Stimulated activated CD8-positive, alpha-beta memory T cell treated with anti-CD3 and anti-CD28 coated beads, Interleukin-12 subunit alpha, Interleukin-12 subunit beta, amount 100 ng/mL, for 24 hours (primary cell): ENCODE measurements around the gene ZNF611.
"Not testable (repeated sequence)": the region's sequence is repeated elsewhere in the genome, so short reads cannot be mapped to it uniquely, and the experiment has no call there.

Source experiments
- DNase-seq: peaks from one replicate; pipeline ENCODE4 v3.0.0-alpha.2; 2020; ENCODE audit errors: extremely low read depth

Gene ZNF611

GRCh38 chr19:52716522-52716921, 18.3 kb downstream of the ZNF611 start:
- no peak for DNase-seq

GRCh38 chr19:52715902-52716301, 18.9 kb downstream of the ZNF611 start:
- not testable (repeated sequence) for DNase-seq

- not testable (repeated sequence) for DNase-seq
Observed at GRCh38 chr19:52715330-52715729, 19.5 kb downstream of the ZNF611 start.

DNA sequence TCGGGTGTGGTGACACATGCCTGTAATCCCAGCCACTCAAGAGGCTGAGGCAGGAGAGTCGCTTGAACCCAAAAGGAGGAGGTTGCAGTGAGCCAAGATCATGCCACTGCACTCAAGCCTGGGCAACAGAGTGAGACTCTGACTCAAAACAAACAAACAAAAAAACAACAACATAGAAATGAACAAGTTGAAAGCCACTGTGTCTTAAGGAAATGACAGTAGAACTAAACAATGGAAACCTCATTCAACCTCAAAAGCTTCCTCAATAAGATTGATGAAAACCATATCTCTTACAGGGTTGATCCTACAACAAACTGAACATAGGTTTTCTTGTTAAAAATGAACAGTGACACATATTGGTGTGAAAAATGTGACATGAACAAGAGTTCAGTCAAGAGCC, 21.8 kb downstream of the ZNF611 start:
- not testable (repeated sequence) for DNase-seq

DNA sequence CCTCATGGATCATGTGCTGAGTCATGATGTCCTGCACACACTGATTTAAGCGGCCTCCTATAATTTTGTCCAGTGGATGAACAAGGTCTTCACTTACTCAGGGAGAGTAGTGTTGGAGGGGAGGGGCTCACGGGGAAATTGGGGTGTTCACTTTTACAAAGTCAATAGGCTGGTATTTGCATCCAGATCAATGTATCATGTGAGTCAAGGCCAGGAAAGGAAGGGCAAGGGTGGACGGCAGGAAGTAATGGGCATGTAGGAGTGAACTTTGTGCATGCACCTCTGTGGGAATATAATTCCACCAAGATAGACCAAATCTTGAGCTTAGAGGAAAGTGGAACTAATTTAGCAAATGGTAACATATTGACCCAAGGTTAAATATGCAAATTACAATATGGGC, 23.2 kb downstream of the ZNF611 start:
- not testable (repeated sequence) for DNase-seq

DNA sequence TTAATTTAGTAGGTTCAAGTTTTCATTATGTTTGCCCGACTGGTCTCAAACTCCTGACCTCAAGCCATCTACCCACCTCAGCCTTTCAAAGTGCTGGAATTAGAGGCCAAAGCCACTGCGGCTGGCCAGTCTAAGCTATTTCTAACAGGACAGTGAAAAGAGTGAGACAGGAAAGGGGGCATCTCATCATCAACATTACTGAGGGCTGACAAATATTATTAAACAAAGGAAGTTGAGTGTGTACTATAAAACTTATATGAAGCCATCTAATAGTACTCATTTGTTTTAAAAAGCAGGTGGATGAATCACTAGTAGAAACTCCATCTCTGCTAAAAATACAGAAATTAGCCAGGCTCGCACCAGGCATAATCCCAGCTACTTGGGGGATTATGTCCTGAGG, 24.3 kb downstream of the ZNF611 start:
- DNase-seq = no peak

- DNase-seq = not testable (repeated sequence)
Observed at GRCh38 chr19:52705615-52706014, 29.2 kb downstream of the ZNF611 start.

DNA sequence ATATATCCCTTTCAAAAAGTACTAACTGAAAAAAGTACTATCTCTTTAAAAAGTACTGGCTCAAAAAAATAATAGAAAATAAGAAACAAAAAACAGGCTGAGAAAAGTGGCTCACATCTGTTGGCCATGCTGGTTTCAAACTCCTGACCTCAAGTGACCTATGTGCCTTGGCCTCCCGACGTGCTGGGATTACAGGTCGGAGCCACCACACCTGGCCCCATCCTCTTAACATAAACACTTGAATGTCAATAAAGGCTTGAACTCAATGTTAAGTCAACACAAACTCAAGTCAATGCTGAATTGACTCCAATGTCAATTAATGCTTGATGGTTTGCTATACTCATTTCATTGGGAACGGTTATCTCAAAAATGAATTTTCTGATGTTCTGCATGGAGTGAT, 30.9 kb downstream of the ZNF611 start:
- DNase-seq = no peak

- no peak for DNase-seq
Observed at GRCh38 chr19:52700673-52701072, 34.2 kb downstream of the ZNF611 start.

DNA sequence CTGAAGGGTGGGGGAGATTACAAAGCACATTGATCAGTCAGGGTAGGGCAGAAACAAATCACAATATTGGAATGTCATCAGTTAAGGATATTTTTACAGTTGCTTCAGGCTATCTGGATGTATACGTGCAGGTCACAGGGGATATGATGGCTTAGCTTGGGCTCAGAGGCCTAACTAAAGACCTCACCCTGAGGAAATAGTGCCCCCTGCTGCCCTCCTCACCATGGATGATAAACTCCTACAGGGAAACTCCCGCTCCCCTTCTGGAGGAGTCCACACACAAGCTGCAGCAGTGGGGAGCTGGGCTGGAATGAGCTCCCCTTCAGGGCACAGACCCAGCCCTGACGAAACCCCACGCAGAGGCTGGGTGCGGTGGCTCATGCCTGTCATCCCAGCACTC, 35.3 kb downstream of the ZNF611 start:
- DNase-seq = not testable (repeated sequence)

- no peak for DNase-seq
Observed at GRCh38 chr19:52695996-52696395, 38.8 kb downstream of the ZNF611 start.

GRCh38 chr19:52694921-52695320, 39.9 kb downstream of the ZNF611 start:
- no peak for DNase-seq

DNA sequence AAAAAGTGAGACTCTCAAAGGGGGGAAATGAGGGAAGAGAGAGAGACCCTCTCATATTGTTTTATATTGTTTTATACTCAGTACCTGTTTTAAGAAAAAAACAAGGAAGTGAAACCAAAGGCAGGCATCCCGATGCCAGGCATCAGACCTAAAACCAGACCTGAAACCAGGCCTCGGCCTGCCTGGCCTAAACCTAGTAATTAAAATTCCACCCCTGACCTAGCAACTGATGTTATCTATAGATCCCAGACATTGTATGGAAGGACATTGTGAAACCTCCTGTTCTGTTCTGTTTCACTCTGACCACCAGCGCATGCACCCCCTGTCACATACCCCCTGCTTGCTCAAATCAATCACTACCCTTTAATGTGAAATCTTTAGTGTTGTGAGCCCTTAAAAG, 40.6 kb downstream of the ZNF611 start:
- not testable (repeated sequence) for DNase-seq

DNA sequence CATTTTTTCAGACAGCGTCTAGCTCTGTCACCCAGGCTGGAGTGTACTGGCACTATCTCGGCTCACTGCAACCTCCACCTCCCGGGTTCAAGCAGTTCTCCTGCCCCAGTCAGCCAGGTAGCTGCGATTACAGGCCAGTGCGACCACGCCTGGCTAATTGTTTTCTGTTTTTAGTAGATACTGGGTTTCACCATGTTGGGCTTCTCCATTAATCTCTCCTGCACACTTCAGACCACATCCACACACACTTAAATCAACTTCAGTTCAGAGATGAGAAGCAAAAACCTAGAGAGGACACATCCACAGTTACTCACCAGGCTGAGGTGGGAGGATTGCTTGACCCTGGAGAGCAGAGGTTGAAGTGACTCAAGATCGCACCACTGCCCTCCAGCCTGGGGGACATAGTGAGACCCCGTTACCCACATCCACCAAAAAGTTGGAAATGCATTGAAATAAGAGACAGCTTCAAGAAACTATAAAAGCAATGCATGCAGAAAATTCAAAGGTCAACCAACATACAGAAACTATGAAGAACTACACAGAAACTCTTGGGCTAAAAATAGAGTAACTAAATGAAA, 42.3 kb downstream of the ZNF611 start:
- DNase-seq = no peak

DNA sequence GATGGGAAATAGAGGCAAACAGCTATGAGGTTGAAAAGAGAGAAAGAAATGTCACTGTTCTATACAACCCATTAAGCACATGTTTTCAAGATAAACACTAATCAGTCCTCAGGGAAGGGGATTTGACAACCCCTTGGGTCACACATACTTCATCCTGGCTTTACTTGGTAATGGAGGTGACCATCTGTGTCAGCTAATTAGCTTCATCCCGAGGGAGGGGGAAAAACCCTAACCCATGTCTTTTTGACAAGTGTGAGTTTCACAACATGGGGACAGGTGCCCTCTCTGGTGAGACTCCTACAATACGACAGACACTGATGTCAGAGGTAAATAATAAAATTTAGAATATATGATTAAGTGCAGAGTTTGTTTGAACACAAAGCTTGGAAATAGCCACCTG, 43.1 kb downstream of the ZNF611 start:
- no peak for DNase-seq

DNA sequence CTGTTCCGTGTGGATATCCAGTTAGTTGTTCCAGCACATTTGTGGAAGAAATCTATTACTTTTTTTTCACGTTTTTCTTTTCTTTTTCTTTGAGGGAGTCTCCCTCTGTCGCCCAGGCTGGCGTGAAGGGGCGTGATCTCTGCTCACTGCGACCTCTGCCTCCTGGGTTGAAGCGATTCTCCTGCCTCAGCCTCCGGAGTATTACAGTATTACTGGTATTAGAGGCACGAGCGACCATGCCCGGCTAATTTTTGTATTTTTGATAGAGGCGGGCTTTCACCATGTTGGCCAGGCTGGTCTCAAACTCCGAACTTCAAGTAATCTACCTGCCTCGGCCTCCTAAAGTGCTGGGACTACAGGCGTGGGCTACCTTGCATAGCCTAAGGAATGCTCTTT, 43.6 kb downstream of the ZNF611 start:
- no peak for DNase-seq

- peak; percentile 86 for DNase-seq
Observed at GRCh38 chr19:52690369-52691214, 44.3 kb downstream of the ZNF611 start.

DNA sequence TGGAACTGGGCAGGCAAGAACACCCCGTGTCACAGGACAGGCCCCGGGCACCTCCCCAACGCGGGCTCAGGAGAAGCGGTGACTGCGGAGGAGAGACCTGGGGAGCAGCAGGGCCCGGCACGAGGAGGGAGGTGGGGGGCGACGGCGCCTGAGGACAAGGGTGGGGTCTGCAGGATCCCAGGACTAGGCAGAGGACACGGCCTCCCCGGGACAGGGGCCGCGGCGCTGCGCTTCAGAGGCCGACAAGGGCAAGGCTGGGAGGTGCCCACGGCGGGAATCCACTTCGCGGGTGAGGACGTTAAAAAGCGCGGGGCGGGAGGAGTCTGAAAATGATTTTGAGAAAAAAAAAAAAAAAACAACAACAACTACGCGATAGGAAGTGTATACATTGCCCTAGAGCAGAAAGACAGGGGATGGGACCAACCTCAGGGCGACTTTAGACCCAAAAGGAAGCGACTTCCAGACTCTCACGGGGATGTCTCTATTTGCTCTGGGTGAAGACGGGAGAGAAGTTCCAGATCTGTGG, 44.9 kb downstream of the ZNF611 start:
- DNase-seq = no peak

DNA sequence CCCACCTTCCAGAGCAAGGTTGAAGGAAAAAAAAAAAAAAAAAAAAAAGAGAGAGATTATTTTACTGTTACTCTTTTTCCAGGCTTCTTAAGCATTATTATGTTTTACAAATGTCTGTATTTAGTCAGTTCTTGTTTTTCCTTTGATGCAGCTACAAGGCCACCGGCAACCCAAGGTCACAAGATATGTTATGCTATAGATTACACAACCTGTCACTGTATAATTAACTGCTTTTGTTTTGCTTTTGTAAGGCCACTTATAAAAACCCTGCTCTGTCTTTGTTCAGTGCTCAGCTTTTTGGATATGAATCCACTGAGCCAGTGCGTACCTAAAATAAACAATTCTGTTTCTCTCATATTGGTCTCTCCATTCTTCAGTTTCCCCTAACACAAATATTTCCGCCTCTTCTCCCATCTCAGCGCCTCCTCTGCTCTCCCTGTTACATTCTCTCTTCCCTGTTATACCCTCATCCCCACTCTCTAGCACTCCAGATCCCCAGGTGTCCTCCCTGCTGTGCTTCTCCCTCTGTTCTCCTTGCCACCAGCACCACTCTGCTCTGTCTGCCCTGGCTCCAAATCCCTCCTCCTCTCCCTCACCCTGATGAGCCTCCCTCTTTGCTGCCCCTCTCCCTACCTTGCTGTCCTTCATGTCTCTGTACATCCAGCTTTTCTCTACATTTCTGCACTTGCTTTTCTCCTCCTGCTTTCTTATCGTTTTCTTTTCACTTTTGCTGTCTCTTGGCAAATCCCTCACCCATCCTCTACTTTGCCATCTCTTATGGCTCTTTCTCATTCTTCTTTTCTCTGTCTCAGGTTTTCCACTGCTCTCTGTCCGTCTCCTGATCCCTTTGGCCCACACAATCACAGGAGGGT, 45.7 kb downstream of the ZNF611 start:
- not testable (repeated sequence) for DNase-seq

GRCh38 chr19:52688335-52688734, 46.5 kb downstream of the ZNF611 start:
- DNase-seq = no peak

DNA sequence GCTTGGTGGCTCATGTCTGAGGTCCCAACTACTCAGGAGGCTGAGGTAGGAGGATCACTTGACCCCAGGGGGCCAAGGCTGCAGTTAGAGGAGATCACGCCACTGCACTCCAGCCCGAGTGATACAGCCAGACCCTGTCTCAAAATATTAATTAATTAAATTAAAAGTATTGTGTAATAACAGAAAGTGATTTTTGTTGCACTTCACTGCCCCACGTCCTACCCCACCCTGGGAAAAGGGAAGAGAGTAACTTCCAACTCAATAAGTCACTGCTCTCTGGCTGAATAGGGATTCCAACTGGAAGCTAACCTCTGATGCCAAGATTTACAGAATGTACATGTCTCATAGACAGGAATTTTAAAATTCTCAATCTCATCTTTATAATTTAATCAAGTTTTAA, 47.2 kb downstream of the ZNF611 start:
- DNase-seq = no peak

DNA sequence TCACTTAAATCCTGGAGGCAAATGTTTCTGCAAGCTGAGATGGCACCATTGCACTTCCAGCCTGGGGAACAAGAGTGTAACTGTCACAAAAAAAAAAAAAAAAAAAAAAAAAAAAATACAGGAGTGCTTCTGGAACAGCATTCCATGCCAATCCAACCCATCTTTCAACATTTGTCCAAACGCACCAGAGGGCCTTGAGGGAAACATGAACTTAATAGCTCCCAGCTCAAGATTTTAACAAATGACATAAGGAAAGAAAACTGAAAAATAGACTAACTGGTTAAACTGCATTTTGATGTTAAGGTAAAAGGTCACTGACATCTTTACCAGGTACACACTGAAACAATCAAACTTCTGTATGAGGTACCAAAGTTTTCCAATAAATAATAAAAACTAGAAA, 49.0 kb downstream of the ZNF611 start:
- DNase-seq = no peak
